ENCODE results near the gene SYNGR3. TPM values are rescaled to one million over a fixed set of nuclear protein-coding genes. Genes with fewer than 3 reads are reported as not detected.

The SYNGR3 gene
- total RNA-seq, 1 experiment from 2014 or later, result 15.2 TPM

DNA sequence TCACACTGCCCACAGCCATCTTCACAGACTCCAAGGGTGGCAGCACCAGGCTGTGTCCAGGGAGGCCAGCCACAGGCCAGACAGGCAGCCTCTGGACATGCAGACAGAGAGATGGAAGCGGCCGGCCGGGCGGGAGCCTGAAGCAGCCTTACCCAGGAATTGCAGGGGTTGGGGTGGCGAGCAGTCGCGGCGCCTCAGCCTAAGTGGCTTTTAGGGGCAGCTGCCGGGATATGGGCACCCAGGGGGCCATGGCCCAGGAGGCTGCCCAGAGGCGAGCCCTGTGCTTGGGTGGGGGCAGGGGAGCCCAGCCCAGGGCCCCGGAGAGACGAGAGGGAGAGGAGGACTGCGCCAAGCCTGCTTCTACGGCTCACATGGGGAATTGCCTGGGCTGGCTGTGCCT lies 35.5 kb downstream of the SYNGR3 start:
- ChIA-PET CTCF (interaction anchor here (0.9 kb wide), 1 partner anchor 201 kb away, joined by 3 read pairs; no protein-coding TSS in a partner anchor), POLR2A (no interaction called here)
- H3K4me1 ChIP-seq (ENCODE audit: control insufficient read depth, insufficient read depth, low read length), result peaks cover 44% of the 10 kb centered on the region
- no peak for TF ChIP-seq POLR2AphosphoS5 (IDR thresholded peaks at IDR 0.05; ENCODE audit: low read depth, low read length)
- TF ChIP-seq, protein P1, sequence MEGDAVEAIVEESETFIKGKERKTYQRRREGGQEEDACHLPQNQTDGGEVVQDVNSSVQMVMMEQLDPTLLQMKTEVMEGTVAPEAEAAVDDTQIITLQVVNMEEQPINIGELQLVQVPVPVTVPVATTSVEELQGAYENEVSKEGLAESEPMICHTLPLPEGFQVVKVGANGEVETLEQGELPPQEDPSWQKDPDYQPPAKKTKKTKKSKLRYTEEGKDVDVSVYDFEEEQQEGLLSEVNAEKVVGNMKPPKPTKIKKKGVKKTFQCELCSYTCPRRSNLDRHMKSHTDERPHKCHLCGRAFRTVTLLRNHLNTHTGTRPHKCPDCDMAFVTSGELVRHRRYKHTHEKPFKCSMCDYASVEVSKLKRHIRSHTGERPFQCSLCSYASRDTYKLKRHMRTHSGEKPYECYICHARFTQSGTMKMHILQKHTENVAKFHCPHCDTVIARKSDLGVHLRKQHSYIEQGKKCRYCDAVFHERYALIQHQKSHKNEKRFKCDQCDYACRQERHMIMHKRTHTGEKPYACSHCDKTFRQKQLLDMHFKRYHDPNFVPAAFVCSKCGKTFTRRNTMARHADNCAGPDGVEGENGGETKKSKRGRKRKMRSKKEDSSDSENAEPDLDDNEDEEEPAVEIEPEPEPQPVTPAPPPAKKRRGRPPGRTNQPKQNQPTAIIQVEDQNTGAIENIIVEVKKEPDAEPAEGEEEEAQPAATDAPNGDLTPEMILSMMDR (IDR thresholded peaks at IDR 0.05), result no peak
- TF ChIP-seq, protein P2, sequence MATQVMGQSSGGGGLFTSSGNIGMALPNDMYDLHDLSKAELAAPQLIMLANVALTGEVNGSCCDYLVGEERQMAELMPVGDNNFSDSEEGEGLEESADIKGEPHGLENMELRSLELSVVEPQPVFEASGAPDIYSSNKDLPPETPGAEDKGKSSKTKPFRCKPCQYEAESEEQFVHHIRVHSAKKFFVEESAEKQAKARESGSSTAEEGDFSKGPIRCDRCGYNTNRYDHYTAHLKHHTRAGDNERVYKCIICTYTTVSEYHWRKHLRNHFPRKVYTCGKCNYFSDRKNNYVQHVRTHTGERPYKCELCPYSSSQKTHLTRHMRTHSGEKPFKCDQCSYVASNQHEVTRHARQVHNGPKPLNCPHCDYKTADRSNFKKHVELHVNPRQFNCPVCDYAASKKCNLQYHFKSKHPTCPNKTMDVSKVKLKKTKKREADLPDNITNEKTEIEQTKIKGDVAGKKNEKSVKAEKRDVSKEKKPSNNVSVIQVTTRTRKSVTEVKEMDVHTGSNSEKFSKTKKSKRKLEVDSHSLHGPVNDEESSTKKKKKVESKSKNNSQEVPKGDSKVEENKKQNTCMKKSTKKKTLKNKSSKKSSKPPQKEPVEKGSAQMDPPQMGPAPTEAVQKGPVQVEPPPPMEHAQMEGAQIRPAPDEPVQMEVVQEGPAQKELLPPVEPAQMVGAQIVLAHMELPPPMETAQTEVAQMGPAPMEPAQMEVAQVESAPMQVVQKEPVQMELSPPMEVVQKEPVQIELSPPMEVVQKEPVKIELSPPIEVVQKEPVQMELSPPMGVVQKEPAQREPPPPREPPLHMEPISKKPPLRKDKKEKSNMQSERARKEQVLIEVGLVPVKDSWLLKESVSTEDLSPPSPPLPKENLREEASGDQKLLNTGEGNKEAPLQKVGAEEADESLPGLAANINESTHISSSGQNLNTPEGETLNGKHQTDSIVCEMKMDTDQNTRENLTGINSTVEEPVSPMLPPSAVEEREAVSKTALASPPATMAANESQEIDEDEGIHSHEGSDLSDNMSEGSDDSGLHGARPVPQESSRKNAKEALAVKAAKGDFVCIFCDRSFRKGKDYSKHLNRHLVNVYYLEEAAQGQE (IDR thresholded peaks at IDR 0.05; ENCODE audit: insufficient read depth in 1 of 2, low read depth in 2 of 2, low read length in 1 of 2), result no peak
- TF ChIP-seq SIN3A (IDR thresholded peaks at IDR 0.05; ENCODE audit: borderline replicate concordance, insufficient read depth, low read depth, low read length), result no peak
- no peak for TF ChIP-seq TCF7L2 (IDR thresholded peaks at IDR 0.05; ENCODE audit: low read depth, low read length)
- no peaks in the 10 kb centered on the region for H3K27me3 ChIP-seq (ENCODE audit: control insufficient read depth, insufficient read depth, low read length)
- ATAC-seq (no peak), DNase-seq (ENCODE audit: low read depth, low spot score) (no peak)
- no peaks in the 10 kb centered on the region for H3K9me3 ChIP-seq (ENCODE audit: control insufficient read depth, insufficient read depth, low read depth, low read length)
- H3K27ac ChIP-seq (ENCODE audit: low read length), result peak overlapping the region; percentile 77
- H3K36me3 ChIP-seq (ENCODE audit: control insufficient read depth, insufficient read depth, low read length), result no peaks in the 10 kb centered on the region
- no TSS peak for BruUV-seq (replicated peaks)
- no peak overlapping the region for H3K4me3 ChIP-seq (ENCODE audit: low read depth in 2 of 2, low read length in 2 of 2)
- intact Hi-C loops (cut with micrococcal nuclease; ENCODE audit: unreplicated experiment), result loop anchor here (10.0 kb wide), 1 partner anchor 120 kb away; the partner anchor contains the start of gene RAB26
- in situ Hi-C loops (cut with HindIII; ENCODE audit: low pct_unique_long_range_greater_than_20kb, low sequenced_read_pairs), result no loop called here

DNA sequence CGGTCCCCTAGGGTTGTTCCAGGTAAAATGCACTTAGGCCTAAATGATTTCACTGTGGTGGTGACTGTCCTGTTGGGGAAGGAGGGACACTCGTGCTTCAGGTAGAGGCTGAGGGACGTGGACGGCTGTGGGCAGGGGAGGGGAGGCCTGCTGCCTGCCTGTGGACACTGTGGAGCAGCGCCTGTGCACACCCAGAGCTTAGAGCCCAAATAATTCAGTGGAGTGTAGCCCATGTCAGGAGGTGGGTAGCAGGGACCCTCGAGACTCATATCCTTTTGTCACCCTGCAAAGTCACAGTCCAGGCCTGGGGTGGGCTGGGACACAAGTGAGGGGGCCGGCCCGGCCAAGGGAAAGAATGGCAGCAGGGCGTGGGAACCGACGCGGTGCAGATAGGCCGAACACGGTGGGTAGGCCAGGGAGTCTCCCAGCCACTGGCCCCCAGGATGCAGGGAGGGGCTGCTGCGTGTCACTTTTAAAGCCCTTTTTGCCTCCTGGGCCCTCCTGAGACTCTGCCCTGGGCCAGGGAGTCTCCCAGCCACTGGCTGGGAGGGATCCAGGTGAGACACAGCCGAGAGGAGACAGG lies 36.2 kb downstream of the SYNGR3 start:
- CTCF ChIA-PET, result interaction anchor here (0.9 kb wide), 1 partner anchor 200 kb away, joined by 3 read pairs; no protein-coding TSS in a partner anchor
- ATAC-seq (no peak), DNase-seq (ENCODE audit: low read depth, low spot score) (no peak)
- Histone ChIP-seq H3K27me3 (ENCODE audit: control insufficient read depth, insufficient read depth, low read length) (no peaks in the 10 kb centered on the region), H3K4me1 (ENCODE audit: control insufficient read depth, insufficient read depth, low read length) (peaks cover 51% of the 10 kb centered on the region), H3K36me3 (ENCODE audit: control insufficient read depth, insufficient read depth, low read length) (no peaks in the 10 kb centered on the region), H3K27ac (ENCODE audit: low read length) (peak overlapping the region; percentile 77), H3K4me3 (ENCODE audit: low read depth in 2 of 2, low read length in 2 of 2) (peak overlapping the region; percentile 29 to 52), H3K9me3 (ENCODE audit: control insufficient read depth, insufficient read depth, low read depth, low read length) (no peaks in the 10 kb centered on the region)
- TF ChIP-seq TCF7L2 (IDR thresholded peaks at IDR 0.05; ENCODE audit: low read depth, low read length) (no peak), POLR2AphosphoS5 (IDR thresholded peaks at IDR 0.05; ENCODE audit: low read depth, low read length) (no peak), SIN3A (IDR thresholded peaks at IDR 0.05; ENCODE audit: borderline replicate concordance, insufficient read depth, low read depth, low read length) (no peak)
- TF ChIP-seq, protein P2 (IDR thresholded peaks at IDR 0.05; ENCODE audit: insufficient read depth in 1 of 2, low read depth in 2 of 2, low read length in 1 of 2), result no peak
- TF ChIP-seq, protein P1 (IDR thresholded peaks at IDR 0.05), result no peak
- no TSS peak for BruUV-seq (replicated peaks)
- intact Hi-C loops (cut with micrococcal nuclease; ENCODE audit: unreplicated experiment) (loop anchor here (10.0 kb wide), 1 partner anchor 119 kb away; the partner anchor contains the start of gene RAB26), in situ Hi-C loops (cut with HindIII; ENCODE audit: low pct_unique_long_range_greater_than_20kb, low sequenced_read_pairs) (no loop called here)
- POLR2A ChIA-PET, result no interaction called here
